ENCODE data around the gene RRP9.
"Not testable (repeated sequence)": the region's sequence is repeated elsewhere in the genome, so short reads cannot be mapped to it uniquely, and the experiment has no call there.

The RRP9 gene

DNA sequence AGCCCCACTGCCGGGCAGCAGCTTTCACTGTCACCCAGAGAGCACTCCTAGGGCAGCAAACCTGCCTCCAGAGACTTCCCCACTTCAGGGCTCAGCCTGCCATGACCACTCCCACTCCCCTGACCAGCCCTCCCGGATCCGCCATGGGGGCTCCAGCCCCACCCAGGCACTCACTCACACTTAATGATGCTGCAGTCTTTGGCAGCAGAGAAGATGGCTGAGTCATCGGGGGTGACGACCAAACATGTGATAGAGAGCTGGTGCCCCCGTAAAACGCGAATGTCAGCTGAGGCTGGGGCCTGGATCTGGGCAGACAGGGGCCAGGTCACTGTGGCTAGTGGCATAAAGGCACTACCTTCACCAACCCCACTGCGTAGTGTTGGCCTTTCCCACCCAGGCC lies 4.7 kb downstream of the RRP9 start:
- no peak for DNase-seq

DNA sequence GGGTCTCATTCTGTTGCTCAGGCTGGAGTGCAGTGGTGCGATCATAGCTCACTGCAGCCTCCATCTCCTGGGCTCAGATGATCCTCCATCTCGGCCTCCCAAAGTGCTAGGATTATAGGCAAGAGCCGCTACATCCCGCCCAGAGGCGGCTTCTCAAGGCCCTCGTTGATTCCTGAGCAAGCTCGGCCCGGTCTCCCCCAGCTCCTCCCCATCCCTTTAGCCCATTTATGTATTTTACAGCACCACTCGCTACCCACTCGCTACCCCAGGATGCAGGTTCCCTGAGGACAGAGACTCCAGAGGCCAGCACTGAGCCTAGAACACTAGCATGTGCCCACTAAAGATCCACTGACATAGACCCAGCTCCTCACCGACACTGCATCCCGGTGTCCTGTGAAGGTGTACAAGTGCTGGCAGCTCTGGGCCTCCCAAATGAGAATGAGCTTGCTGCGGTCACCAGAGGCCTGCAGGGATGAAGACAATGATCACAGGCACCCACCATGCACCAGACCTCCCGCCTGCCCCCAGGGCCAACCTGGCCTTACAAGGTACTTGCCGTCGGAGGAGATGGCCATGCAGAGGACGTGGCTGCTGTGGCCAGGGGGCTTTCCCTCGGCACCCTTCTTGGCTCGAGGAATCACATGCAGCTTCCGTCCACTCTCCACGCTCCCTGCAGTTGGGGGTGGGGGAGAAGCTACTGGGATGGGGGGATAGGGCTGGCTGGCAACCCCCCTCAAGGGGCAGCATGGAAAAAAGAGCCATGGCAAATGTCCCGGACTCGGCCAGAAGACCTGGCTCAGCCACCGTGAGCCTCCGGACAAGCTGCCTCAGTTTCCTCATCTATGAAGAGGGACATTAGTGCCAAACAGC lies 5.6 kb downstream of the RRP9 start:
- DNase-seq: no peak

DNA sequence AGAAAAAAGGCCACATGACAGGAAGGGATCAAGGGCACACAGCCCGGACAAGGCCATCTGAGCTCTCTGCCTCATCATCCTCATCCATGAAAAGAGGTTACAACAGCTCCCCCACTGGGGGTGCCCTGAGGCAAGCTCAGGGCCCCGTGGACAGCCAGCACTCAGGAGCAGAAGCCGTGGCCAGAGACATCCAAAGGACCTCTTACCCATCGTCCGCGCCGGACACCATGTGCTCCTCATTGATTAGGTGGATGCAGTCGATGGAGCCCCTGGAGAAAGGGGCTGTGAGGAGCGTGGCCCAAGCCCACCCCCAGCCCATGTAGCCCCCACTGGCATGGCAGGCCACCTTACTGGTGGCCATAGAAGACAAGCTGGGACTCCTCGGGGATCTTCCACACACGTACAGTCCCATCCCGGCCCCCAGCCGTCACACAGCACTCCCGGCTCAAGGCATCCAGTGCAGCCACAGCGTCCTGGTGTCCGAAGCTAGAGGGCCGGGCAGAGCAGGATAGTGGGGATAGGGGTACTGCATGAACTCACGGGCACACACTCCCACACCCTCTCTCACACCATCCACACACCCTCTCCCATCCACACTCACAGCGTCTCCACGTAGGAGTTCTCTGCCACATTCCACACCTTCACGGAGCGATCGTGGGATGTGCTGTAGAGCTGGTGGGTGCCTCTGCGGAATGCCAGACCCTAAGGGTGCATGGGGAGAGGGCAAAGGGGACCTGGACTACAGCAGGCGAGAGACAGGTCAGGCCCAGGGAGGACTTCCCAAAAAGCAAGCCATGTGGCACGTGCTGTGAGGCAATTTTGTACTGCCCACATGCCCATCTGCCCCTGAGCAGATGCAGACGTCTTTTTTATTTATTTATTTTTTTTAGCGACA lies 6.5 kb downstream of the RRP9 start:
- no peak for DNase-seq

DNA sequence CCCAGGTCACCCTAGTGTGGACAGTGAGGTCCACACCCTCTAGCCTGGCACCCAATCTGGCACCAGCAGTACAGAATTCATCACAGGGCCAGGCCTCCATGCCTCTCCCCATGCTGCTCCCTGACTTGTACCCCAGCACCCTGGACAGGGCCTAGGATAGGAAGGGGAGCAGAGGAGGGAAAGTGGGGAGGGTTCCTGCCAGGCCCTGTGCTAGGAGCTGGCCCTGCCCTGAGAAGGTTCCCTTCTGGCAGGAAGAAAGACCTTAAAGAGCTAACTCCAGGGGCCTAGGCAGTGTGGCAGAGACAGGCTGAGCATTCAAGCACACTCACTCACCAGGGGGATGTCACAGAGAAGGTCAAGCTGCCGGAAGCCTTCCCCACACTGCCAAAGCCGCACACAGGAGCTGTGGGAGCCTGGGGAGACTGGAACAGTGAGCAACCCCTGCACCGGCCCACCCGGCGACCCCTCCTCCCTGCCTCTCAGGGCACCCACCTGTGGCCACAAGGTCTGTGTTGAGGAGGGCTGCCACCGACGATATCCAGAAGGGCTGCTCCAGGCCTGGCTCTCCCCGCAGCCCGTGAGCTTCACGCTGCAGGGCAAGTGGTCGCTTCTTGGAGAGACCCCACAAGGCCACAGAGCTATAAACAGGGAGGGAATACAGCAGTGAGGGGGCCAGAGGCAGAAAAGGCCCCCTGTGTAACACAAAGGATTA lies 7.4 kb downstream of the RRP9 start:
- DNase-seq: no peak

DNA sequence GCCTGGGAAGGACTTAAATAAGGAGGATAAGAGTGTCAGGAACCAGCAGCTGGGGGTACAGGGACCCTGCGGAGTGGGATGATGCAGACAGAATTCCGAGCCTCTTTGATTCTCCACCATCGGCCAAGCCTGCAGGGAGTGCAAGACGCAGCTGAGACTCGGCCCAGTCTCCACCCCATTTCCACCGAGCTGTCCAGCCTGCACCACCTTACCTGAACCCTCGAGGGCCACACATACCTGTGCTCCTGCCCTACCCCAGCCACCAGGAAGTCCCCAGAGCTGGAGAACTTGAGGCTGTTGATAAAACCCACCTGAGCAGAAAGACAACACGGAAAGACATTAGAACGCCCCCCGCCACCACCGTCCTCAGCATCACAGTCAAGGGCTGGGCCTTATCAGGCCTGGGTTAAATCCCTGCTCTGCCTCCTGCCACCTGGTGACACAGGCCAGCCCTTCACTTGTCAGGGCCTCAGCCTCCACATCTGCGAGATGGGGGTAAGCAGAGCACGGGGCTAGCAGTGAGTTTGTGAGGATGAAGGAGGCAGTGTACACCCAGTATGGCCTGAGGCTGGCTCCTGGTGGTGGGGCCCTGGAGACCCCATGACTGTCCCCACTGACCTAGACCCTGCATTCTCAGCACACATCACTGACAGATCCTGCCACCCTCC lies 8.1 kb downstream of the RRP9 start:
- DNase-seq: no peak

DNA sequence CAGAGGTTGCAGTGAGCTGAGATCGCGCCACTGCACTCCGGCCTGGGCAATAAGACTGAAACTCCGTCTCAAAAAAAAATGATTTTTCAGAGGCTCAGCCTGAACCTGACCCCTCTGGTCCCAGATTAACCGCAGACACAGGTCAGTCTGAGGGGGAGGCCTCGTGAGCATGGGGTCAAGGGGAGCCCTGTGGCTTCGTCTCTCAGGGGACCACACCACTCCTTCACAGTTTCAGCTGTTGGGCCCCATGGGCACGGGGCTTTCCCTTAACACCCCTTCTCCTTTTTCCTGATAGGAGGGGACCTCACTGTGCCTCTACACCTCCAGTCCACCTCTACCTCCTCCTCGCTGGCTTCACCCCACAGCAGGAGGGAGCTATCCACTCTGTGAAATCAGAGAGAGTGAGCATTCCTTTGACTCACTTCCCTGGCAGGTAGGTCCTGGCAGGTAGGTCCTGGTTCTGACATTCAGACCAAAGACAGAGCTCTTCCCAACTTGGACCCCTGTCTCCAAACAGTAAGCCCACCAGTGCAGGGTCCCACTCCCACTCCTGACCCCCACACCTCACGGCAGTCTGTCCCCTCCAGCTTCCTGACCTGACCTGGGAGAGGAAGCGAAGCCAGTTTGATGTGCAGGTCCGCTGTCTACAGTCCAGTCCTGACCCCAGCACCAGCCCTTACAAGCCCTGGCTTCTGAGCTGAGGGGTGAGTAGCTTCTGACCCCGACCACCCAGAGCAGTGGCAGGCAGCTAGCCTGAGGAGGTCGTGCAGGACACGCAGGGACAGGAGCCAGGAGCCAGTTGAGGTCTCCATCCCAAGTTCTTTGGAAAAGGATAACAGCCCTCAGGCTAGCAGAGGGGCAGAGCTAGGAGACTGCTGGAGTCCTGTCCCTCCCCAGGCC lies 9.0 kb downstream of the RRP9 start:
- DNase-seq: no peak

DNA sequence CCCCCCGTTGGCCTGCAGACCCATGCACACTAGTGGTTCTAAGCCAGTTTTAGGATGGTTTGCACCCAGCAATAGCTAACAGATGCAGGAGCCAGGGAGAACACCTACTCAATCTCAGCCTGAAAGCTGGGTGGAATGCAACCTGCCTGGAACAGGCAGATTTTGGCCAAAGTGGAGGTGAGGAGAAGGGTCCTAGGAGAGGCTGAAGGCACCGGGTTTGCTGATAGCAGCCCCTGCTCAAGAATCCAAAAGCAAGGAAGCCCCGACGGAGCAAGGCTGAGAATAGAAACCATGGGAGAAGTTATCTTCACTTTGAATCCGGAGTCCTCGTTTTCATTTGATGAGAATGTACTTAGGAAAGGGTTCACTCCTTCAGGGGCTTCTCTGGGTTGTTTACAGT lies 9.9 kb downstream of the RRP9 start:
- no peak for DNase-seq

DNA sequence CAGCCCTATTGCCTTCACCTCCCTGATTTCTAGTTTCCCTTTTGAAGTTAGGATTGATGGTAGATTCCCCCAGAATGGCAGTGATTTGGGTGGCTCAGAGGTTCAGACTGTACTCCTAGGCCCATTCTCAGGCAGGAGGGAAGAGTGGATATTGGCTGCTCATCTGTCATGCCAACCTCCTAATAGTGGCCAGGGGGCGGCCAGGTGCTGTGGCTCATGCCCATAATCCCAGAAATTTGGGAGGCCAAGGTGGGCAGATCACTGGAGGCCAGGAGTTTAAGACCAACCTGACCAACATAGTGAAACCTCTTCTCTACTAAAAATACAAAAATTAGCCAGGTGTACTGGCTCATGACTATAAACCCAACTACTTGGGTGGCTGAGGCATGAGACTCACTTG lies 11.3 kb downstream of the RRP9 start:
- DNase-seq: no peak

DNA sequence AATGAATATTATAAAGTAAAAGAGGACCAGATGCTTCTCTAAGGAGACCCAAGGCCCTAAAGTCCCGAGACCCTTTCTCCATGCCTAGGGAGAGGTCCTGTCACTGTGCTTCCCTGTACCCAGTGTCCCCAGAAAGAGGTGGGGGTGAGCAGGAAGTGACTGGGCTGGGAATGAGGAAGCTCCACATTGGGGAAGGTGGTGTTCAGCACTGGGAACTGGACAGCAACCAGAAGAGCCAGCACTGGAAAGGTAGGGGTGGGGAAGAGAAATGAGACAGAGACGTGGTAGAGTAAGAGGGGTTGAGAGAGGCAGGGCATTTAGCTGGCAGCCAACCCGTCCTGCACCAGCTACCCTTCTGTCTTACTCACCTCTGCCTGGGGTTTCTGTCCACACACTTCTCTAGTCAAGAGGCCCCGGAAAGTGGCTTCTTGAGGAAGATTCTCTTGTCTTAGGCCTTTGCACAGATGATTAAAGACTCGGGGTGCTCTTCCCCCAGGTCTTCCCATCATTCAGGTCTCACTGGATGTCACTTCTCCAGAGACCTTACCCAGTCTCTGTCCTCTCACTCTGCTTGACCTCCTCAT lies 12.2 kb downstream of the RRP9 start:
- no peak for DNase-seq

DNA sequence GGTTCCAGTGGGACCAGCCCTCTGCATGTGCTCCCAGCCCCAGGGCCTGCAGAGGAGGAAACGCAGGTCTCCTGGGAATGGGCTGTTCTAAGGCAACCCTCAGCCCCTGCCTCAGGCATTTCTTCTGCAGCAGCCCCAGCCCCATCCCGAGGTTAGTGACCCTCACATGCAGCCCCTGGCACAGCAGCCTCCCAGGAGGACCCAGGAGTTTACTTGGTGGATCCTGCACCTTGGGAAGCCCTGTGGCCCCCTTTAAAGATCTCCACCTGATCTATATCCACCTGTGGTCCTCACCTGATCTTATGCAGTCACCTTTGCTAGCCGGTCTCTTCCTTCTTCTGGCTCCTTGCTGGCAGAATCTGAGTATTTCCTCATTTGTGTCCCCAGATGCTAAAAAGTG lies 12.7 kb downstream of the RRP9 start:
- not testable (repeated sequence) for DNase-seq

DNA sequence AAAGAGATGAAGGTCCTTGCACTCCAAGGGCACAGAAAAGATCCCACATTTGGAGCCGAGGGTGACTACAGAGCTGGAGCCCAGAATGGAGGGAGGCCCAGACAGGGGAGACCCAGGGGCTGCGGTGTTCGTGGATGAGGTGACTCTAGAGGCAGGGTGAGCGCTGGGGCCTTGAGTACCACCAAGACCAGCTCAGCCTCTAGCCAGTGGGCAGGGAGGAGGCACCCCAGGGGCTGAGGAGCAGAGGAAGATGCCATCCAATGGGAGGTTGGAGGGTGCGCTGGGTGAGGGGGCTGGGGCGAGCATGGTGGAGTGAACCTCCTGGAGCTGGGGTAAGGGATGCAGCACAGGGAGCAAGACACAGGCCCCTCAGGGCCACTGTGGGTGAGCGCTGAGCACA lies 13.3 kb downstream of the RRP9 start:
- no peak for DNase-seq

DNA sequence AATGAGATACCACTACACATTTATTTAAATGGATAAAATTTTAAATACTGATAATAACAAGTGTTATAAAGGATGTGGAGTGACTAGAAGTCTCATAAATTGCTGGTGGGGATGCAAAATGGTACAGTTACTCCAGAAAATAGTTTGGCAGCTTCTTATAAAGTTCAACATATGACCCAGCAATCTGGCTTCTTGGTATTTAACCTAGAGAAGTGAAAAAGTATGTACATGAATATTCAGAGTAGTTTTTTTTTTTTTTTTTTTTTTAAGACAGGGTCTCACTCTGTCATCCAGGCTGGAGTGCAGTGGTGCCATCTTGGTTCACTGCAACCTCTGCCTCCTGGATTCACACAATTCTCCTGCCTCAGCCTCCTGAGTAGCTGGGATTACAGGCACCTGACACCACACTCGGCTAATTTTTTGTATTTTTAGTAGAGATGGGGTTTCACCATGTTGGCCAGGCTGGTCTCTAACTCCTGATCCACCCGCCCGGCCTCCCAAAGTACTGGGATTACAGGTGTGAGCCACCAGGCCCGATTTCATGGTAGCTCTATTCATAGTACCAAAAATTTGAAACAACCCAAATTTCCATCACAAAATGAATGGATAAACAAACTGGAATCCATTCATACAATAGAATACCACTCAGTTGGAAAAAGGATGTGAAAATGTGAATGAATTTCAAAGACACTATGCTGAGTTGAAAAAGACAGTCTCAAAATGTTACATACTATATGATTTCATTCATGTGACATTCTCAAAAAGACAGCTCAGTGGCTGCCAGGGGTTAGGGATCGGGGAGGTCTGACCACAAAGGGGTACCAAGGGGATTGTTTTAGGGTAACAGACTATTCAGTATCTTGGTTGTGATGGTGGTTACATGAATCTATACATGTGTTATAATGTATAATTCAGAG lies 14.4 kb downstream of the RRP9 start:
- no peak for DNase-seq

DNA sequence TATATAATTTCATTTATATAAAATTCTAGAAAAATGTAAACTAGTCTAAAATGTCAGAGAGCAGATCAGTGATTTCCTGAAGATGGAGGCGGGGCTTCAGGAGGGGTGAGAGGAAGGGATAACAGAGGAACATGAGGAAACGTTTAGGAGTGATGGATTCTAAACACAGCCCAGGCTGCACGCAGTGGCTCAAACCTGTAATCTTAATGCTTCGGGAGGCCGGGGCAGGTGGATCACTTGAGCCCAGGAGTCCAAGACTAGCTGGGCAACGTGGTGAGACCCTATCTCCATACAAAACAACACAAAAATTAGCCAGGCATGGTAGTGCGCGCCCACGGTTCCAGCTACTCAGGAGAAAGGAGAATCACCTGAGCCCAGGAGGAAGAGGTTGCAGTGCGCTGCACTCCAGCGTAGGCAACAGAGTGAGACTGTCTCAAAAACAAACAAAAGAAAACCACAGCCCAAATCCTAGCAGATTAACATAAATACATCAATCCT lies 20.6 kb downstream of the RRP9 start:
- no peak for DNase-seq

DNA sequence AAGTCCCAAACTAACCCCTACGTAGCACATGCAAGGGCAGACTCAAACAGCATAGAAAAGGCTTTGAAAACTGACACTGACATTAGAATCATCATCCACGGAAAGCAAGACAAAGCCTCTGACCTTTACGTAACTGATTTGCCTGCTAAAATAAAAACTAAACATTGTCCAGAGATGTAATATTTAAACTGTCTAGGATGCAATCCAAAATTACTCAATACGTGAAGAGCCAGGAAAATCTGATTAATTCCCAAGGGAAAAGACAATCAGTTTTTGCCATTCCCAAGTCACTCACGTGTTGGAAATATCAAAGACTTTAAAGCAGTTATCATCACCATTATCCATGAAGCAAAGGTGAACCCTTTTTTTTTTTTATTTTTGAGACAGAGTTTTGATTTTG lies 25.3 kb downstream of the RRP9 start:
- no peak for DNase-seq

DNA sequence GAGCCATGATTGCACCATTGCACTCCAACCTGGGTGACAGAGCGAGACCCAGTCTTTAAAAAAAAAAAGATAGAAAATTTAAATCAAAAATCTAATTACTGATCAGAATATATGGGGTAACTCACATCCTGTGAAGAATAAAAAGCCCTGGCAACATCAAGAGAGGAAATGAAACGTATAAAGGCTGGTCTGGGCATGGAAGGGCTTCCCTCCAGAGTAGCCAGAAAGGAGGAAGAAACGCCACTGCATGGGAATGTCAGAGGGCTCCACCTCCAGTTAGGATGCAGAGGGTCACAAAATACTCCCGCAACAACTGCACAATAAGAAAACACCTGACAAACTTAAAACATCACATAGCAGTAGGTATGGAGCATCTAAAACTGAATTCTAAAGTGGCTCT lies 33.7 kb downstream of the RRP9 start:
- no peak for DNase-seq

DNA sequence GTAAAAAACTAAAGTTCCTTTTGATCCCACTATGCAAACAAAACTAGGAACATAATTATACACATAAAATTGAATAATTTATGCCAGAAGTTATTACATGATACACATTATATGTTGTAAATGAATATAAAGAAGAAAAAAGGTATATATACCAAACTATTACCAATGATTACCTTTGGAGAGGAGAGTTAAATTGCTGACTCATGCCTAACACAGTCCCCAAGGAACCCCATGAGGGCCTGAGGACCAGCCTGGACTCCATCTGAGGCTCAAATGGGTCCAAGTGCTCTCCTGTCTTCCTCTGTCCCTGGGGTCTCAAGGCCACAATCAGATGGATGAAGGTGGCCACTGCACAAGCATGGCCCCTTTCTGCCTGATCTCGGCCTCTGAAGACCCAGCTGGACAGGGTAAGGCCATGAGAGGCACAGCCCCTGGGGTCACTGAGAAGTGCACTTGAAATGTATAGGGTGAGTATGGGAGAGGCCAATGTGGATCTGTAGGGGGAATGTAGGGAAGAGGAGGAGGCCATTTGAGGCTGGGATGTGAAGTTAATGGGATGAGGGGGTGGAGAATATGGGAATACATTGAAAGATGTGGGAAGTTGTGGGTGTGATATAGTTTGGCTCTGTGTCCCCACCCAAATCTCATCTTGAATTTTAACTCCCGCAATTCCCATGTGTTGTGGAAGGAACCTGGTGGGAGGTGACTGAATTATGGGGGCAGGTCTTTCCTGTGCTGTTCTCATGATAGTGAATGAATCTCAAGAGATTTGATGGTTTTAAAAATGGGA lies 37.5 kb downstream of the RRP9 start:
- no peak for DNase-seq

DNA sequence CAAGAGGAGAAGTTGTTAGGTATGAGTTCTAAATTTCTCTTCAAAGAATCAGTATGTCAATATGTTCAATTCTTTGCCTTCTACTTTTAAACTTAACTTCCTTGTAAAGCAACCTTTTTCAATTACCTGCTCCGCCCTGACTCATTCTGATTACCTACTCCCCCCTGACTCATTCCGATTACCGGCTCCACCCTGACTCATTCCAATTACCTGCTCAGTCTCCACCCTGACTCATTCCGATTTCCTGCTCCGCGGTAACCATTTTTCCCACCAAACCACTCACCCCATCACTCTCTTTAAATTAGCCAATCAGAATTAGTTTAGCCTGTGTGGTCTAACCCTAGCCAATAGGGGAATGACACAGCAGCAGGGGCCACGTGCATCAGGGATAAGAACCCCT lies 39.3 kb downstream of the RRP9 start:
- not testable (repeated sequence) for DNase-seq

DNA sequence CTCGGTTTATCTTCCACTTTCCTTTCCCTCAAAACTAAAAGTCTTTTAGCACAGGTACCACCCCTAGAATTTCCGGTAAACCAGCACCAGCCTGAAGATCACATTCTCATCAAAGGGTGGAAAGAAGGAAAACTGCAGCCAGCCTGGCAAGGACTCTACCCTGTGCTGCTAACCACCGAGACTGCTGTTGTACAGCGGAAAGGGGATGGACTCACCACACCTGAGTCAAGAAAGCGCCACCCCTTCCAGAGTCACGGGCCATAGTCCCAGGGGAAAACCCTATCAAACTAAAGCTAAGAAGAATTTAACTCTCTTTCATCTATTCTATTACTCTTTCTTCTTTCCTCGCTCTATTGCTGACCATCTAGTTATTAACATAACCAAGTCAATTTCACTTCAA lies 41.7 kb downstream of the RRP9 start:
- DNase-seq: not testable (repeated sequence)

DNA sequence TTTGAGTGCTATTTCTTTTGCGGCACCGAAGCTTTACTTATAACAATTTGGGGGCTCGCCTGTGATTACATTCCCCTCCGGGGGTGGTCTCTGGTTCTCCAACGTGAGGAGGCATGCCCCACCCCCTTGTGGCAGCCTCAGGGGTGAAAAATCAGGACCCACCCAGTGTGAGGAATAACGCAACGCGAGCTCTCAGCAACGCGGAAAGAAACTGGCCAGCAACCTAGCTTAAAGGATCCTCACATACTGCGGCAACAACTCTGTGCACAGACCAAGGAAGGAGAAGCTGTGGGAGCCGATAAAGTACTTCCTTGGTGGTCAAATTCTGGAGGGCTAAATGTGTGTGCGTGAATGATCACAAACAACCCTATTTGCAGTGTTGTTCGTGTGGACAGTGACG lies 44.3 kb downstream of the RRP9 start:
- DNase-seq: no peak
